Gastroesophageal sphincter (tissue), 4 donors: ENCODE data around the gene SSNA1. TPM values are rescaled to one million over a fixed set of nuclear protein-coding genes. Genes with fewer than 3 reads are reported as not detected.

Source experiments
- ATAC-seq: fragments of 150-250 bp; one replicate; pipeline ENCODE4 v1.9.1; 2016; ENCODE audit warnings: mild to moderate bottlenecking, moderate library complexity
- H3K27ac ChIP-seq, 4 donors: fragments of 200-600 bp; sonication (generic) in 3 of 4; 1 replicate in 3 of 4; 2 replicates in 1 of 4; pipeline ENCODE4 v1.5.1; 2016 to 2019
- H3K27me3 ChIP-seq: fragments of 200-600 bp; sonication (generic); one replicate; pipeline ENCODE4 v1.5.1; 2019
- H3K36me3 ChIP-seq, 2 donors: fragments of 200-600 bp; sonication (generic); one replicate each; pipeline ENCODE4 v1.5.1; 2019; ENCODE audit warnings: control low read depth in 1 of 2
- H3K4me1 ChIP-seq, 3 donors: fragments of 200-600 bp; sonication (generic); 1 replicate in 2 of 3; 2 replicates in 1 of 3; pipeline ENCODE4 v1.5.1; 2016 to 2019; ENCODE audit warnings: control low read depth in 2 of 3
- H3K4me3 ChIP-seq, 2 donors: fragments of 200-600 bp; sonication (generic); one replicate each; pipeline ENCODE4 v1.5.1; 2019; ENCODE audit warnings: mild to moderate bottlenecking in 1 of 2, moderate library complexity in 1 of 2
- H3K9me3 ChIP-seq, 3 donors: fragments of 200-600 bp; sonication (generic); one replicate each; pipeline ENCODE4 v1.5.1; 2017 to 2019; ENCODE audit warnings: control low read depth in 2 of 3
- CTCF ChIP-seq, 4 experiments: fragments of 200-600 bp in 2 of 4; fragments of 450-650 bp in 2 of 4; sonication (generic) in 1 of 4; IDR thresholded peaks; one replicate each; pipeline ENCODE4 v1.5.1; 2017 to 2019; ENCODE audit warnings: antibody characterized with exemption in 4 of 4, mild to moderate bottlenecking in 2 of 4, moderate library complexity in 2 of 4
- EP300 ChIP-seq: sonication (generic); formaldehyde crosslinking; IDR thresholded peaks from one replicate; pipeline ENCODE4 v1.6.1; 2017; ENCODE audit warnings: antibody characterized with exemption, mild to moderate bottlenecking
- POLR2A ChIP-seq, 2 donors: fragments of 450-650 bp; IDR thresholded peaks; one replicate each; pipeline ENCODE4 v1.6.1; 2017; ENCODE audit warnings: antibody characterized with exemption in 2 of 2, mild to moderate bottlenecking in 2 of 2, moderate library complexity in 1 of 2
- POLR2AphosphoS5 ChIP-seq: sonication (generic); formaldehyde crosslinking; IDR thresholded peaks from one replicate; pipeline ENCODE4 v1.6.1; 2017; ENCODE audit warnings: antibody characterized with exemption
- WGBS, 2 donors: methylation state at CpG; one replicate each; pipeline ENCODE4 v1.1.5; 2018; ENCODE audit warnings: low coverage in 1 of 2; 5-methylcytosine and 5-hydroxymethylcytosine counted together
- total RNA-seq, 4 donors: library from RNA; depleted of rRNA; stranded (reverse); fragments of >200 nt; gene quantifications; one replicate each; pipeline ENCODE4 v1.1.0, GENCODE V29; 2016

Gene SSNA1
- total RNA-seq, 4 donors from 2014 or later: 56.8 to 99.0 (median 73.8) TPM

DNA sequence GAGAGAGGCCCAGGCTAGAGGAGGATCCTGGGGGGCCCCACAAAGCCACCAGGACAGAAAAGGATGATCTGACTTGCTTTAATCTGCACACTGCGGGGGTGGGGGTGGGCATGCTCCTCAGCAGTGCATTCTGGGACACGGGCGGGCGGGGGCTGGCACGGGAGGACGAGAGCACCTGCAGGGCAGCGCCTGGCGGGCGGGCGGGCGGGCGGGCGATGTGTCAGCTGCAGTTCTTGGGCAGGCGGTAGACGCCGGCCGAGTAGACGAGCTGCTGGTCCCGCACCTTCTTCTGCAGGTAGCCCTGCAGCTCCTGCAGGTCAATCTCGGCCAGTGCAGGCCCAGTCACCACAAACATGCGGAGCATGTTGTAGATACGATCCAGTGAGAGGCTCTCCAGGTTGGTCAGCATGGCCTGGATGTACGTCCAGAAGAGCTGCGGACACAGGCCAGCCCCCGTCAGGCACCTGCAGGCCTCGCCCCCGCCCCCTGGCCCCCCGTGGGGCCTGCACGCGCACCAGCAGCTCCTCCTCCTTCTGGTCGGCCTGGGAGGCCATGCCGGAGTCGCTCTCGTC is 13.7 kb upstream of the SSNA1 start:
- TF ChIP-seq EP300 (no peak), CTCF (IDR thresholded peaks at IDR 0.05) (no peak), POLR2A (IDR thresholded peaks at IDR 0.05) (no peak), POLR2AphosphoS5 (no peak)
- peaks cover 0 to 31% of the 10 kb centered on the region in 2 donors for H3K36me3 ChIP-seq
- 40% methylated on average over 1 of the region's 34 CpGs; no CpG with 5 or more reads in 1 of the 2 donors for WGBS, 2 donors
- ATAC-seq: no peak
- H3K27me3 ChIP-seq: peaks cover 48% of the 10 kb centered on the region
- H3K4me3 ChIP-seq: no peak overlapping the region
- H3K4me1 ChIP-seq: peaks cover 0 to 9% (median under 1%) of the 10 kb centered on the region in 3 donors
- H3K9me3 ChIP-seq: no peaks in the 10 kb centered on the region
- no peak overlapping the region for H3K27ac ChIP-seq

- no peak overlapping the region for H3K27ac ChIP-seq
- H3K4me1 ChIP-seq: peaks cover 0 to 7% (median 0%) of the 10 kb centered on the region in 3 donors
- H3K9me3 ChIP-seq: no peaks in the 10 kb centered on the region
- no peak for ATAC-seq
- no peak for TF ChIP-seq POLR2AphosphoS5
- TF ChIP-seq EP300: no peak
- no peak for TF ChIP-seq CTCF (IDR thresholded peaks at IDR 0.05)
- no peak for TF ChIP-seq POLR2A (IDR thresholded peaks at IDR 0.05)
- peaks cover 42% of the 10 kb centered on the region for H3K27me3 ChIP-seq
- H3K4me3 ChIP-seq: no peak overlapping the region
- peaks cover 0 to 38% of the 10 kb centered on the region in 2 donors for H3K36me3 ChIP-seq
- no CpG with 5 or more reads among the region's 33 CpGs for WGBS, 2 donors
Measured at GRCh38 chr9:137175345-137175961, 13.0 kb upstream of the SSNA1 start.

DNA sequence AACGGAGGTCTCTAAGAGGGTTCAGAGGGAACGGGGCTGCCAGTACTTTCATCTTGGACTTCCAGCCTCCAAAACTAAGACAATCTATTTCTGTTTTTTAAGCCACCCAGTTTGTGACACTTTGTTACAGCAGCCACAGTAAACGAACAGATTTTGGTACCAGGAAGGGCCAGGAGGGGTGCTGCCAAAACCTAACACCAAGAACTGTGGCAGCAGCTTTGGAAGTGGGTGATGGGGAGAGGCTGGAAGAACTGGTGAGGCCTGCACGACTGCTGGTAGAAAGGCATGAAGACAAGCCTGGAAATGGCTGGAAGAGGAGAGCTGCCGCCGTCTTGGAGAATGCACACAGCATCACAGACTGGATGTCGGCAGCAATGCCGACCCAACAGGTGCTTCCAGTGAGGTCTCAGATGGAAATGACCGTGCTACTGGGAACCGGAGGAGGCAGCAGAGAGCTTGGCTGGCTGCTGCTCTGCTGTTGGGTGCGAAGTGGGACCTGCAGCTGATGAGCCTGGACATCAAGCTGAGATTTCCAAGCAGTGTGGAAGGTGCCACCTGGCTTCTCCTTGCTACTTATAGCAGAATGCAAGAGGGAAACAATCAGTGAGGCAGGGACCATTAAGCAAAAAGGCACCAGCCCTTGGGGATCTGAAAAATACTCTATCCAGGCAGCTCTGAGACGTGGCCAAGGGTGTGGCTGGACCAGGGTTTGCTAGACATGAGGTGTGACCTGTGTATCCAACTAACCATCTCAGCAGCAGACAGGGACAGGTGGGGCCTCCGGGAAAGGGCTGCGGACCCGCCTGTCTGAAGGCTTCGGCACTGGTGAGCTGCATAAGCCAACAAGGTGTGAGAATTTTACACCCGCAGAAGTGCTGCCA is 11.9 kb upstream of the SSNA1 start:
- Histone ChIP-seq H3K9me3 (no peaks in the 10 kb centered on the region), H3K4me1 (peaks cover 0 to 7% (median 0%) of the 10 kb centered on the region in 3 donors), H3K4me3 (no peak overlapping the region), H3K27ac (no peak overlapping the region), H3K36me3 (peaks cover 0 to 49% of the 10 kb centered on the region in 2 donors), H3K27me3 (peaks cover 31% of the 10 kb centered on the region)
- no peak for TF ChIP-seq POLR2A (IDR thresholded peaks at IDR 0.05)
- peak in 3 of 4 experiments; percentile 29 to 33 (median 30) for TF ChIP-seq CTCF (IDR thresholded peaks at IDR 0.05)
- 32 to 43% methylated on average over 6 to 12 of the region's 17 CpGs for WGBS, 2 donors
- peak; percentile 23 for ATAC-seq

DNA sequence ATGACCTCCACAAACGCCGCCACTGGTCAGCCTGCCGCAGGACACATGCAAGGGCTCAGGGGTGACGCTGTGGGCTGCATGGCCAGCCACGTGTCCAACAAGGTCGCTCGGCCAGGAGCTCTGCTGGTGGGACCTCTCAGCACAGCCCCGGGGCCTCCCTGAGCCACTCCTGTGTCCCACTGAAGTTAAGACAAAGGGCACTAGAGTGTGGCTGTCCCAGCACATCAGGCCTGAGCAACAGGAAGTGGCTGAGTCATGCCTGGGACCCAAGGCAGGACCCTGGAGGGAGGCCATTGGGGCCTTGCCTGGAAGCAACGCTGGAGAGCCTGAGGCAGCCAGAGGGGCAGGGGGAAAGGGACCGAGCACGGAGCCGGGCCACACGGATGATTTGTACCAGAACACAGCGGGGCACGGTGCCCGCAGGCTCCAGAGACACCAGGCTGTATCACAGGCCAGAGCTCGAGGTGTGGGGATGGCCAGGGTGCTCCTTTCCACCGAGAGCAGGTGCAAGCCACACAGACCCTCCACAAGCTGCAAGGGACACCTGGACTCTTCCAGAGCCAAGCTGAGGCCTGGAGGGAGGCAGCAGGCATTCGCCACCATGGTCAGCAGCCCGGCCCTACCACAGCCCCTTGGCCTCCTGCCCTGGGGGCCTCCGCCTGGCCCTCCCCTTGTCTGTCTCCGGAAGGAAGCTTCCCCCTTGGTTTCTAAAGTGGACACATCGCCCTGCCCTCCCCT is 10.1 kb upstream of the SSNA1 start:
- peaks cover 0 to 67% of the 10 kb centered on the region in 2 donors for H3K36me3 ChIP-seq

More for the DNA sequence above, 10.1 kb upstream of the SSNA1 start:
- no peak overlapping the region for H3K4me3 ChIP-seq
- WGBS, 2 donors: 60% methylated on average over 2 of the region's 23 CpGs; no CpG with 5 or more reads in 1 of the 2 donors
- H3K27me3 ChIP-seq: peaks cover 12% of the 10 kb centered on the region
- ATAC-seq: no peak
- no peak overlapping the region for H3K27ac ChIP-seq
- TF ChIP-seq EP300 (no peak), POLR2A (IDR thresholded peaks at IDR 0.05) (no peak), POLR2AphosphoS5 (no peak), CTCF (IDR thresholded peaks at IDR 0.05) (no peak)
- no peaks in the 10 kb centered on the region for H3K9me3 ChIP-seq
- peaks cover 0 to 7% (median 0%) of the 10 kb centered on the region in 3 donors for H3K4me1 ChIP-seq
